LNCAP (cell line): Measurements from ENCODE around the gene FGGY.

Experiments used
- TF ChIP-seq, protein P1 (sequence below): fragments of 450-650 bp; IDR thresholded peaks from 2 replicates; pipeline ENCODE4 v1.5.1; 2017; ENCODE audit warnings: mild to moderate bottlenecking

FGGY gene

GRCh38 chr1:59596432-59596831, 299.5 kb downstream of the FGGY start:
- TF ChIP-seq, protein P1, sequence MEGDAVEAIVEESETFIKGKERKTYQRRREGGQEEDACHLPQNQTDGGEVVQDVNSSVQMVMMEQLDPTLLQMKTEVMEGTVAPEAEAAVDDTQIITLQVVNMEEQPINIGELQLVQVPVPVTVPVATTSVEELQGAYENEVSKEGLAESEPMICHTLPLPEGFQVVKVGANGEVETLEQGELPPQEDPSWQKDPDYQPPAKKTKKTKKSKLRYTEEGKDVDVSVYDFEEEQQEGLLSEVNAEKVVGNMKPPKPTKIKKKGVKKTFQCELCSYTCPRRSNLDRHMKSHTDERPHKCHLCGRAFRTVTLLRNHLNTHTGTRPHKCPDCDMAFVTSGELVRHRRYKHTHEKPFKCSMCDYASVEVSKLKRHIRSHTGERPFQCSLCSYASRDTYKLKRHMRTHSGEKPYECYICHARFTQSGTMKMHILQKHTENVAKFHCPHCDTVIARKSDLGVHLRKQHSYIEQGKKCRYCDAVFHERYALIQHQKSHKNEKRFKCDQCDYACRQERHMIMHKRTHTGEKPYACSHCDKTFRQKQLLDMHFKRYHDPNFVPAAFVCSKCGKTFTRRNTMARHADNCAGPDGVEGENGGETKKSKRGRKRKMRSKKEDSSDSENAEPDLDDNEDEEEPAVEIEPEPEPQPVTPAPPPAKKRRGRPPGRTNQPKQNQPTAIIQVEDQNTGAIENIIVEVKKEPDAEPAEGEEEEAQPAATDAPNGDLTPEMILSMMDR, result no peak

- TF ChIP-seq, protein P1, result no peak
These were observed 300.1 kb downstream of the FGGY start for GRCh38 chr1:59596956-59597355.

- TF ChIP-seq, protein P1, result no peak
These were observed 300.7 kb downstream of the FGGY start for GRCh38 chr1:59597420-59598119.

- TF ChIP-seq, protein P1, result no peak
These were observed 301.2 kb downstream of the FGGY start for GRCh38 chr1:59598120-59598440.

- TF ChIP-seq, protein P1, result no peak
These were observed 304.1 kb downstream of the FGGY start for GRCh38 chr1:59601041-59601441.

GRCh38 chr1:59601811-59602210, 304.9 kb downstream of the FGGY start:
- TF ChIP-seq, protein P1, result no peak

DNA sequence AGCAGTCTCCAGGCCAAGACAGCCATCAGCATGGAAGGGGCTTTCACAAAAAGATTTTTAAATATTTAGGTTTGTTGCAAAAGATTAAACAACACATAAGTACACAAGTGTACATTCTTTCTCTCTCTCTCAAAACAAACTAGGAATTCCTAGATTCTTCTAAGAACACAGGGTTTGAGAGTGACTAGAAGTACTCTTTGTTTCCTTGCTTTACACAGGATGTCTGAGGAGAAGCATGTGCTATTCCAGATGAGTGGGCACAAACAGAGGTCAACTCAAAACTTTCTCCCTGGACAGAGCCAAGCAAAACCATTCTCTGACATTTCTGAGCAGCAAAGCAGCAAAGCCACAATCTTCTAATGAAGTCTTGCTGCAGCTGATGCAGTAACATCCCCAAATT, 307.3 kb downstream of the FGGY start:
- TF ChIP-seq, protein P1, result no peak

DNA sequence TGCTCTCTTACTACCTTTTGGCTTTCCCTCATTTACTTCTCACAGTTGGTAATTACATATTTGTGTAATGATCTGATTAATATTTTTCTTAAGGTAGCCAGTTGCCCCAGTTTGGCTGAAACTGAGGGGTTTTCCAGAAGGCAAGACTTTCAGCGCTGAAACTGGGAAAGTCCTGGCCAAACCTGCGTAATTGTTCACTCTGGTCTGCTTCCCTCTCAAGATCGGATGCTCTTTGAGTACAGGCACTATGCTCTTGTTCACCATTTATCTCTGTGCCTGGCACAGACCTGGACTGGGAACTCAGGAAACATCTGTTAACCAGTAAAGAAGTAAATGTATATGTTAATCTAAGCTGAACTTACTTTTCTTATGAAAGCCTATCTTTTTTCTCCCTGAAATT, 308.3 kb downstream of the FGGY start:
- TF ChIP-seq, protein P1, result no peak
